Pancreas (tissue), 10 donors: Measurements from ENCODE around the gene MYO7B. TPM values are rescaled to one million over a fixed set of nuclear protein-coding genes. Genes with fewer than 3 reads are reported as not detected.
A peak's percentile ranks its signal among the peaks of the same experiment; 100 is the strongest.

Experiments
- ATAC-seq, 4 donors: fragments of 200-7000 bp; cut with Tn5 transposase; one replicate each; pipeline versions ENCODE4 v1.8.0 to v1.9.1; 2020; ENCODE audit warnings: mild to moderate bottlenecking in 4 of 4, moderate library complexity in 4 of 4
- DNase-seq, 6 donors: peaks; one replicate each; pipeline ENCODE4 v3.0.0-alpha.2; 2020
- FAIRE-seq: peaks from 2 replicates; lab custom pipeline; 2012; peaks lifted over from hg19 to GRCh38; lab: Jason Lieb, UNC
- H3K27ac ChIP-seq, 4 donors: fragments of 200-600 bp; sonication (generic); 1 replicate in 3 of 4; 2 replicates in 1 of 4; pipeline versions ENCODE4 v1.5.0 to v1.8.0; 2020
- H3K27me3 ChIP-seq, 4 donors: fragments of 200-600 bp; one replicate each; pipeline ENCODE4 v1.8.0; 2021
- H3K36me3 ChIP-seq, 3 donors: fragments of 200-600 bp; sonication (generic) in 1 of 3; one replicate each; pipeline versions ENCODE4 v1.5.0 to v1.8.0; 2020 to 2021
- H3K4me1 ChIP-seq, 3 donors: fragments of 200-600 bp; one replicate each; pipeline ENCODE4 v1.8.0; 2021
- H3K4me3 ChIP-seq, 4 donors: fragments of 200-600 bp; sonication (generic) in 2 of 4; one replicate each; pipeline versions ENCODE4 v1.5.0 to v1.8.0; 2020 to 2021
- H3K9me3 ChIP-seq, 4 donors: fragments of 200-600 bp; one replicate each; pipeline ENCODE4 v1.8.0; 2021
- WGBS, 2 donors: extraction: QIAGEN DNeasy Blood & Tissue Kit; methylation state at CpG; one replicate each; pipeline ENCODE4 v1.1.7; 2013; 5-methylcytosine and 5-hydroxymethylcytosine counted together
- intact Hi-C, 3 donors: fragments of 100-400 bp; cut with DNase I; formaldehyde crosslinking; loops; one replicate each; pipeline versions ENCODE4 v1.11.1 to v1.14.2; 2022
- polyA plus RNA-seq, 2 donors: library from polyadenylated mRNA; stranded (reverse); fragments of 200-250 nt; gene quantifications; one replicate each; pipeline ENCODE4 v1.2.3, GENCODE V29; 2013
- total RNA-seq, 6 donors: library from RNA; stranded (reverse); fragmentation: NEBNext Ultra II Directional in 4 of 6; extraction: Animal tissue kit (Norgen Biotek cat#: 25700) in 4 of 6; gene quantifications; one replicate each; pipeline versions ENCODE4 v1.2.1 to v1.2.4, GENCODE V29; 2021 to 2023
- TF ChIP-seq, protein P1 (sequence below), 4 donors: fragments of 200-600 bp; sonication (generic) in 3 of 4; IDR thresholded peaks; one replicate each; pipeline versions ENCODE4 v1.5.0 to v1.8.0; 2021; ENCODE audit warnings: antibody characterized with exemption in 4 of 4
- donor health status: healthy with polysubstance abuse.
- donor health status: DM: no; HTN: no; CAD: no; lungs with moderate emphysema.
- donor health status: DM: no; HTN: no; CAD: no.
- donor health status: control.
- donor health status: control.
- donor health status: Bipolar disorder and iron deficiency.
- donor health status: DM: yes; HTN: yes; CAD: no.
- donor health status: DM: no; HTN: no; CAD: no.
- donor health status: DM: no; HTN: no; CAD: no.
- donor health status: DM: yes; HTN: yes; CAD: no.

Gene MYO7B
- total and polyA plus RNA-seq, 8 donors, result 0.12 to 1.5 (median 0.83) TPM

- Histone ChIP-seq H3K4me1 (peaks cover 5% of the 10 kb centered on the region in 3 donors), H3K27me3 (no peaks in the 10 kb centered on the region), H3K27ac (no peak overlapping the region), H3K36me3 (no peaks in the 10 kb centered on the region), H3K9me3 (no peaks in the 10 kb centered on the region), H3K4me3 (no peak overlapping the region)
- FAIRE-seq (no peak), ATAC-seq (no peak), DNase-seq (no peak)
- intact Hi-C loops, result no loop called here
- TF ChIP-seq, protein P1, sequence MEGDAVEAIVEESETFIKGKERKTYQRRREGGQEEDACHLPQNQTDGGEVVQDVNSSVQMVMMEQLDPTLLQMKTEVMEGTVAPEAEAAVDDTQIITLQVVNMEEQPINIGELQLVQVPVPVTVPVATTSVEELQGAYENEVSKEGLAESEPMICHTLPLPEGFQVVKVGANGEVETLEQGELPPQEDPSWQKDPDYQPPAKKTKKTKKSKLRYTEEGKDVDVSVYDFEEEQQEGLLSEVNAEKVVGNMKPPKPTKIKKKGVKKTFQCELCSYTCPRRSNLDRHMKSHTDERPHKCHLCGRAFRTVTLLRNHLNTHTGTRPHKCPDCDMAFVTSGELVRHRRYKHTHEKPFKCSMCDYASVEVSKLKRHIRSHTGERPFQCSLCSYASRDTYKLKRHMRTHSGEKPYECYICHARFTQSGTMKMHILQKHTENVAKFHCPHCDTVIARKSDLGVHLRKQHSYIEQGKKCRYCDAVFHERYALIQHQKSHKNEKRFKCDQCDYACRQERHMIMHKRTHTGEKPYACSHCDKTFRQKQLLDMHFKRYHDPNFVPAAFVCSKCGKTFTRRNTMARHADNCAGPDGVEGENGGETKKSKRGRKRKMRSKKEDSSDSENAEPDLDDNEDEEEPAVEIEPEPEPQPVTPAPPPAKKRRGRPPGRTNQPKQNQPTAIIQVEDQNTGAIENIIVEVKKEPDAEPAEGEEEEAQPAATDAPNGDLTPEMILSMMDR (IDR thresholded peaks at IDR 0.05), result no peak
- 89 to 93% methylated on average over 15 of the region's 15 CpGs for WGBS, 2 donors
These were observed 144.3 kb downstream of the MYO7B start for GRCh38 chr2:127679680-127680361.

DNA sequence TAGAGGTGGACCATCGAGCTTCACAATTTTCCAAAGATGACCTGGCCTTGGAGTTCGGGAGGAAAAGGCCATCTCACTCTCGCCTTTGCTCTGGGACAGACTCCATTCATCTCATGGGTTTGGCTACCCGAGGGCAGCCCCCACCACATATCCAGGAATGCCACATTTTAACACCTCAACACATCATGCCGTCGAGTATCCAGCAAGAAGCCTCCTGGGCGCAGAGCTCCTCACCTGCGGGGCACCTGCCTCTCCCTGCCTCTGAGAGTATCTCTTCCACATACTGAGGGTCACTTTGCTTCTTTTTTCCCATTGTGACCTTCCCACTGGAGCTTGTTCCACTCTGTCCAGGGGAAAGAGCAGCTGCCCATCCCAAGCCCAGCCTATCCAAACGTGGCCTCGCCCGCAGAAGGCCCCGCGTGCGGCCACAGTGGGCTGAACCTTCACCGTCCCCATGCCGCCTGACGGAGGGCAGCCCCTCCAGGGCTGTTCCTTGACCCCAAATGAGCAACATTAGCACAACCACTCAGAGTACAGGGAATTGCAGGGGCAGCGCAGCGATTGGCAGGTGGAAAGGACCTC is 145.3 kb downstream of the MYO7B start:
- no peak overlapping the region for H3K4me3 ChIP-seq
- WGBS, 2 donors, result 87 to 88% methylated on average over 19 of the region's 19 CpGs
- H3K36me3 ChIP-seq, result no peaks in the 10 kb centered on the region
- TF ChIP-seq, protein P1 (IDR thresholded peaks at IDR 0.05), result no peak
- H3K4me1 ChIP-seq, result peaks cover 3 to 5% (median 5%) of the 10 kb centered on the region in 3 donors
- no peak overlapping the region for H3K27ac ChIP-seq
- intact Hi-C loops, result no loop called here
- FAIRE-seq (no peak), DNase-seq (no peak), ATAC-seq (no peak)
- H3K9me3 ChIP-seq, result no peaks in the 10 kb centered on the region
- no peaks in the 10 kb centered on the region for H3K27me3 ChIP-seq

- Histone ChIP-seq H3K4me1 (peaks cover 0 to 5% (median 5%) of the 10 kb centered on the region in 3 donors), H3K4me3 (no peak overlapping the region), H3K27me3 (no peaks in the 10 kb centered on the region), H3K36me3 (no peaks in the 10 kb centered on the region), H3K27ac (no peak overlapping the region), H3K9me3 (no peaks in the 10 kb centered on the region)
- 74 to 80% methylated on average over 25 of the region's 25 CpGs for WGBS, 2 donors
- DNase-seq (peak in 1 of 6 donors; percentile 63), FAIRE-seq (no peak), ATAC-seq (no peak)
- intact Hi-C loops, result no loop called here
- TF ChIP-seq, protein P1 (IDR thresholded peaks at IDR 0.05), result no peak
These were observed 145.9 kb downstream of the MYO7B start for GRCh38 chr2:127681288-127681804.

DNA sequence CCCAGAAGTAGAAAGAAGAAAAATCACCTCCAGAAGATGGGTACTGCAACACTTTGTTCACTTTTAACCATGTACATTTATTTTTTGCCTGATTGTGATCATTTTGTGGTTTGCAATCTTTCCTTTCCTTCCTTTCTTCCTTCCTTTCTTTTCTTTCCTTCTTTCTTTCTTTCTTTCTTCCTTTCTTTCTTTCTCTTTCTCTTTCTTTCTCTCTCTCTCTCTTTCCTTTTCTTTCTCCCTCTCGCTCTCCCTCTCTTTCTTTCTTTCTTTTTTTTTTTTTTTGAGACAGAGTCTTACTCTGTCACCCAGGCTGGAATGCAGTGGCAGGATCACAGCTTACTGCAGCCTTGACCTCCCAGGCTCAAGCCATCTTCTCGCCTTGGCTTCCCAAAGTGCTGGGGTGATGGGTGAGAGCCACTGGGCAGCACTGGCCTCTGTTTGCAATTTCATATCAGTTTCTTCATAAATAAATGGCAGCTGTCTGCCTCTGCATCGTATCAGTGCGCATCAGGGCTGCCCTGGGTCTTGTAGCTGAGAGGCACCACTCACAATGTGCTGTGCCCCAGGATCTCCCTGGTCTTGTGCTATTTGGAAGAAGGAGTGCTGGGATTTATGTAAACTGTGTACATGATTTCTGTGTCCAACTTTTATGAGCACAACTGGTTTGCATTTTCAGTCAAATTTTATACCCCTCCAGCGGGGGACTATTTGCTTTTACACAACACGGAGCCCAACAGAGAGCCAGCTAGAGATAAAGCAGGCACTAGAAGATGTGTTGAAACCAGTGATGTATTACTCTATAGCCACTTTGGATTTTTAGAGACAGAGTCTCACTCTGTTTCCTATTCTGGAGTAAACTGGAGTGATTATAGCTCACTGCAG is 146.7 kb downstream of the MYO7B start:
- ATAC-seq (no peak), DNase-seq (no peak), FAIRE-seq (no peak)
- Histone ChIP-seq H3K36me3 (no peaks in the 10 kb centered on the region), H3K27ac (no peak overlapping the region), H3K9me3 (no peaks in the 10 kb centered on the region), H3K27me3 (no peaks in the 10 kb centered on the region), H3K4me1 (peaks cover 0 to 5% (median 5%) of the 10 kb centered on the region in 3 donors), H3K4me3 (no peak overlapping the region)
- intact Hi-C loops, result no loop called here
- TF ChIP-seq, protein P1 (IDR thresholded peaks at IDR 0.05), result no peak
- 81 to 86% methylated on average over 6 of the region's 6 CpGs for WGBS, 2 donors
